Fibroblast of lung (primary cell): ENCODE measurements around the gene SESN1.

Experiments used
- EZH2 ChIP-seq: IDR thresholded peaks from 2 replicates; pipeline ENCODE4 v1.5.1; 2012; ENCODE audit warnings: low read length, control low read depth, mild to moderate bottlenecking; ENCODE audit errors: missing control alignments
- TF ChIP-seq, protein P1 (sequence below), 2 donors: IDR thresholded peaks in 1 of 2; conservative IDR thresholded peaks in 1 of 2; 1 replicate in 1 of 2; 2 replicates in 1 of 2; pipeline ENCODE4 v1.5.1; 2011 to 2012; ENCODE audit warnings: low read length in 2 of 2, control low read depth in 1 of 2, inconsistent platforms in 1 of 2, low read depth in 1 of 2, mild to moderate bottlenecking in 1 of 2

GRCh38 chr6:108969776-108970175 lies 124.9 kb downstream of the SESN1 start:
- TF ChIP-seq, protein P1, sequence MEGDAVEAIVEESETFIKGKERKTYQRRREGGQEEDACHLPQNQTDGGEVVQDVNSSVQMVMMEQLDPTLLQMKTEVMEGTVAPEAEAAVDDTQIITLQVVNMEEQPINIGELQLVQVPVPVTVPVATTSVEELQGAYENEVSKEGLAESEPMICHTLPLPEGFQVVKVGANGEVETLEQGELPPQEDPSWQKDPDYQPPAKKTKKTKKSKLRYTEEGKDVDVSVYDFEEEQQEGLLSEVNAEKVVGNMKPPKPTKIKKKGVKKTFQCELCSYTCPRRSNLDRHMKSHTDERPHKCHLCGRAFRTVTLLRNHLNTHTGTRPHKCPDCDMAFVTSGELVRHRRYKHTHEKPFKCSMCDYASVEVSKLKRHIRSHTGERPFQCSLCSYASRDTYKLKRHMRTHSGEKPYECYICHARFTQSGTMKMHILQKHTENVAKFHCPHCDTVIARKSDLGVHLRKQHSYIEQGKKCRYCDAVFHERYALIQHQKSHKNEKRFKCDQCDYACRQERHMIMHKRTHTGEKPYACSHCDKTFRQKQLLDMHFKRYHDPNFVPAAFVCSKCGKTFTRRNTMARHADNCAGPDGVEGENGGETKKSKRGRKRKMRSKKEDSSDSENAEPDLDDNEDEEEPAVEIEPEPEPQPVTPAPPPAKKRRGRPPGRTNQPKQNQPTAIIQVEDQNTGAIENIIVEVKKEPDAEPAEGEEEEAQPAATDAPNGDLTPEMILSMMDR (conservative IDR thresholded peaks at IDR 0.05 in 1 of 2, IDR thresholded peaks at IDR 0.05 in 1 of 2; ENCODE audit: low read depth in 1 of 2, low read length in 2 of 2), result no peak
- TF ChIP-seq EZH2, result no peak
